CD4-positive, CD25-positive, alpha-beta regulatory T cell (primary cell): ENCODE measurements around the gene LTB4R2. TPM values are rescaled to one million over a fixed set of nuclear protein-coding genes. Genes with fewer than 3 reads are reported as not detected.
"Not testable (repeated sequence)": the region's sequence is repeated elsewhere in the genome, so short reads cannot be mapped to it uniquely, and the experiment has no call there.

ENCODE experiments used
- ATAC-seq, 2 donors: fragments of 150-1000 bp; cut with Tn5 transposase; one replicate each; pipeline ENCODE4 v1.10.0; 2021; ENCODE audit warnings: low read depth in 2 of 2, moderate number of reproducible peaks in 2 of 2, moderate library complexity in 1 of 2
- DNase-seq, 3 donors: peaks; one replicate each; pipeline versions ENCODE4 v3.0.0 to v3.0.0-alpha.2; 2012 to 2022; ENCODE audit warnings: mixed read lengths in 1 of 3
- H3K27ac ChIP-seq: one replicate; pipeline ENCODE4 v1.7.0; 2013; ENCODE audit warnings: mild to moderate bottlenecking, low read length; ENCODE audit not compliant: insufficient read depth, poor library complexity, severe bottlenecking
- H3K27me3 ChIP-seq: one replicate; pipeline ENCODE4 v1.7.0; 2013; ENCODE audit warnings: low read length; ENCODE audit not compliant: control insufficient read depth, insufficient read depth
- H3K36me3 ChIP-seq: one replicate; pipeline ENCODE4 v1.7.0; 2013; ENCODE audit warnings: mild to moderate bottlenecking, low read length, moderate library complexity; ENCODE audit not compliant: control insufficient read depth, insufficient read depth
- H3K4me1 ChIP-seq: 2 replicates; pipeline ENCODE4 v1.7.0; 2013; ENCODE audit warnings: mild to moderate bottlenecking, low read length; ENCODE audit not compliant: insufficient read depth, control insufficient read depth, poor library complexity, severe bottlenecking
- H3K4me3 ChIP-seq: one replicate; pipeline ENCODE4 v1.7.0; 2013; ENCODE audit warnings: low read depth, mild to moderate bottlenecking, low read length, moderate library complexity
- H3K9me3 ChIP-seq, 2 experiments: 1 replicate in 1 of 2; 2 replicates in 1 of 2; pipeline ENCODE4 v1.7.0; 2013; ENCODE audit warnings: low read length in 2 of 2, mild to moderate bottlenecking in 1 of 2, moderate library complexity in 1 of 2; ENCODE audit not compliant: control insufficient read depth in 2 of 2
- H3K27ac Mint-ChIP-seq, 3 donors: one replicate each; pipeline ENCODE4 v1.8.0; 2020 to 2022; ENCODE audit warnings: mild to moderate bottlenecking in 3 of 3, mixed read lengths in 3 of 3, moderate library complexity in 2 of 3
- H3K27me3 Mint-ChIP-seq: one replicate; pipeline ENCODE4 v1.8.0; 2022; ENCODE audit warnings: mild to moderate bottlenecking, mixed read lengths
- H3K36me3 Mint-ChIP-seq: one replicate; pipeline ENCODE4 v1.8.0; 2020; ENCODE audit warnings: mixed read lengths
- H3K4me1 Mint-ChIP-seq, 4 donors: one replicate each; pipeline ENCODE4 v1.8.0; 2020 to 2022; ENCODE audit warnings: mixed read lengths in 4 of 4, mild to moderate bottlenecking in 1 of 4
- H3K4me3 Mint-ChIP-seq, 4 donors: one replicate each; pipeline ENCODE4 v1.8.0; 2020 to 2022; ENCODE audit warnings: mild to moderate bottlenecking in 4 of 4, mixed read lengths in 4 of 4, moderate library complexity in 3 of 4
- H3K9me3 Mint-ChIP-seq, 7 donors: one replicate each; pipeline ENCODE4 v1.8.0; 2020 to 2022; ENCODE audit warnings: mixed read lengths in 7 of 7, mild to moderate bottlenecking in 3 of 7, moderate library complexity in 2 of 7
- polyA plus RNA-seq, 4 donors: library from polyadenylated mRNA; unstranded; fragments of 300-500 nt; fragmentation: Illumina TruSeq; gene quantifications; one replicate each; pipeline ENCODE4 v1.2.3, GENCODE V29; 2021
- total RNA-seq: library from RNA; stranded (reverse); gene quantifications from one replicate; pipeline ENCODE4 v1.2.3, GENCODE V29; 2022

The LTB4R2 gene
- total and polyA plus RNA-seq, 5 donors from 2014 or later = 1.00 to 18.1 (median 1.8) TPM

DNA sequence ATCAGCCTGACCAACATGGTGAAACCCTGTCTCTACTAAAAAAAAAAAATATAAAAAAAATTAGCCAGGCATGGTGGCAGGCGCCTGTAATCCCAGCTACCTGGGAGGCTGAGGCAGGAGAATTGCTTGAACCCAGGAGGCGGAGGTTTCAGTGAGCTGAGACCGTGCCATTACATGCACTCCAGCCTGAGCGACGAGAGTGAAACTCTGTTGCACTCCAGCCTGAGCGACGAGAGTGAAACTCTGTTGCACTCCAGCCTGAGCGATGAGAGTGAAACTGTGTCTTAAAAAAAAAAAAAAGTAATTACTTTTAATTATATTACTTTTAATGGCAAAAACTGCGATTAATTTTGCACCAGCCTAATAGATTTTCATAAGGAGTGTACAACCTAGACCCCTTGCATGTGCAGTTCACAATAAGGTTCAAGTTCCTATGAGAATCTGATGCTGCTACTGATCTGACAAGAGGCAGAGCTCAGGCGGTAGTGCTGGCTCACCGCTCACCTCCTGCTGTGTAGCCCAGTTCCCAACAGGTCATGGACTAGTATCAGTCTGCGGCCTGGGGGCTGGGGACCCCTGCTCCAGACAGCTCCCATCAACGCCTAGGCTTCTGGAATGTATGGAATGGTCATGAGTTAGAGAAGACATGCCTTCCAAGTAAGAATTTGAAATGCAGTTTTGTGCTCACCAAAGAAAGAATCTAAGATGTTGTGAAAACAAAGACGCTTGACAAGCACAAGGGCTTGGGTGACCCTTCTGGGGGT, 11.5 kb downstream of the LTB4R2 start:
- no peak for ATAC-seq
- no peak overlapping the region for H3K27ac Mint-ChIP-seq

DNA sequence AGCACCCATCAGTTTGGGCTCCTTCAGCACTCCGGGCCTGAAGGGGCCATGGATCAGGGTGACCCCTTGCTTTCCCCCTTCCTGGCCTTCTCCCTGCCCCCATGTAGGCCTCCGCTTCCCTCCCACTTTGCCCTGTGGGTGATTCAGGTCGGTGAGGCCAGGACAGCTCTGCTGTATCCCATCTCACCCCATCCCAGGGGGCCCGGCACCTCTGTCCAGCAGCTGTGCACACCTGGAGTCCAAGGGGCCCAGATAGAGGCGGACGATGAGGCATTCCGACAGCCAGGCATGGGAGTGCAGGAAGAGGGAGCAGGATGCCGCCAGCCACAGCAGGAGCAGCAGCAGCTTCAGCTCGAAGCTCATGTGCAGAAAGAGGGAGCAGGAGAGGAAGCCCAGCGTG, 12.7 kb downstream of the LTB4R2 start:
- Histone ChIP-seq H3K27ac (no peak overlapping the region), H3K4me3 (no peak overlapping the region), H3K4me1 (no peaks in the 10 kb centered on the region), H3K27me3 (no peaks in the 10 kb centered on the region), H3K9me3 (no peaks in the 10 kb centered on the region), H3K36me3 (no peaks in the 10 kb centered on the region)
- H3K4me1 Mint-ChIP-seq = peaks cover 0 to 8% (median 6%) of the 10 kb centered on the region in 4 donors
- H3K27ac Mint-ChIP-seq = no peak overlapping the region
- H3K9me3 Mint-ChIP-seq = peaks cover 0 to 3% (median 0%) of the 10 kb centered on the region in 7 donors
- H3K27me3 Mint-ChIP-seq = peaks cover 30% of the 10 kb centered on the region
- no peak for DNase-seq
- ATAC-seq = no peak
- no peaks in the 10 kb centered on the region for H3K36me3 Mint-ChIP-seq
- H3K4me3 Mint-ChIP-seq = no peak overlapping the region

More for the DNA sequence above, 11.5 kb downstream of the LTB4R2 start:
- DNase-seq = no peak
- H3K4me1 ChIP-seq = no peaks in the 10 kb centered on the region
- no peaks in the 10 kb centered on the region for H3K9me3 ChIP-seq
- no peak overlapping the region for H3K27ac ChIP-seq
- H3K36me3 ChIP-seq = no peaks in the 10 kb centered on the region
- no peak overlapping the region for H3K4me3 Mint-ChIP-seq
- peaks cover 22% of the 10 kb centered on the region for H3K27me3 Mint-ChIP-seq
- H3K27me3 ChIP-seq = no peaks in the 10 kb centered on the region
- peaks cover 0 to 4% (median under 1%) of the 10 kb centered on the region in 4 donors for H3K4me1 Mint-ChIP-seq
- no peak overlapping the region for H3K4me3 ChIP-seq
- no peaks in the 10 kb centered on the region for H3K36me3 Mint-ChIP-seq
- peaks cover 0 to 3% (median 0%) of the 10 kb centered on the region in 7 donors for H3K9me3 Mint-ChIP-seq

DNA sequence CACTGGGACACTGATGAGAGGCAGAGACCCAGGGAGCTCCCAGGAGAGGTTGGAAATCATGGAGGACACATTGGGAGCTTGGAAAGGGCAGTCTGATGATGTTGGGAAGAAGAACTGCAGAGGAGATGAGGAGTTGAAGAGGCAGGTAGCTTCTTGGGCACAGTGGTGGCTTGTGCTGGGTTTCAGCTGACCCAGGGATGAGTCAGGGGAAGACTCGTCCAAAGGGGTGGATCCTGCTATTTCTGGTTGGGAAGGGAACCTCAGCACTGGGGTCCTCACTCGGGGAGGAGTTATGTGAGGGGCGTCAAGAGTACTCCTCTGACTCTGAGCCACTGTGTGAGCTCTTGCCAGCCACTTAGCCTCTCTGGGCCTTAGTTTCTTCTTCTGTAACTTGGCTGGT, 13.4 kb downstream of the LTB4R2 start:
- ATAC-seq = no peak
- Mint-ChIP-seq H3K27ac (no peak overlapping the region), H3K36me3 (no peaks in the 10 kb centered on the region), H3K9me3 (peaks cover 0 to 3% (median 0%) of the 10 kb centered on the region in 7 donors), H3K4me3 (no peak overlapping the region), H3K27me3 (peaks cover 30% of the 10 kb centered on the region), H3K4me1 (peaks cover 0 to 11% (median 6%) of the 10 kb centered on the region in 4 donors)
- DNase-seq = no peak
- Histone ChIP-seq H3K4me3 (no peak overlapping the region), H3K4me1 (no peaks in the 10 kb centered on the region), H3K27ac (no peak overlapping the region), H3K36me3 (no peaks in the 10 kb centered on the region), H3K9me3 (no peaks in the 10 kb centered on the region), H3K27me3 (no peaks in the 10 kb centered on the region)

DNA sequence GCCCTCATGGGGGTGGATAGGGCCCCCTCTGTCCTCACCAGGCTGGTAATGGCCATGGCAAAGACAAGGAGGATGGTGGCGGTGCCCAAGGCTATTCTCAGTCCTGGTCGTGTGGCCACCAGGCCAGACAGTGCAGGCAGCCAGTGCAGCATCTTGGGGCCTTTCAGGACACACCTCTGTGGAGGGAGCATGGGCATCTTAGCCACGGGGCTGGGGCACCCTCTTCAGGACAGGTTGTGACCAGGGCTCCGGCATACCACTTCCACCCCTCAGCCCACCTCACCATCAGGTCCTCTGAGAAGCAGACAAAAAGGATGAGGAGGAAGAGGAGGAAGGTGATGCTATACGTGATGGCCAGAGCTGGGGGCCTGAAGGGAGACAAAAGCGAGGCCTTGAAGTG, 14.1 kb downstream of the LTB4R2 start:
- DNase-seq = no peak
- Histone ChIP-seq H3K4me1 (no peaks in the 10 kb centered on the region), H3K27ac (no peak overlapping the region), H3K4me3 (no peak overlapping the region), H3K9me3 (no peaks in the 10 kb centered on the region), H3K36me3 (no peaks in the 10 kb centered on the region), H3K27me3 (no peaks in the 10 kb centered on the region)
- Mint-ChIP-seq H3K4me3 (no peak overlapping the region), H3K9me3 (peaks cover 0 to 3% (median 0%) of the 10 kb centered on the region in 7 donors), H3K27ac (no peak overlapping the region), H3K36me3 (no peaks in the 10 kb centered on the region), H3K27me3 (peaks cover 30% of the 10 kb centered on the region), H3K4me1 (peaks cover 0 to 17% (median 7%) of the 10 kb centered on the region in 4 donors)
- no peak for ATAC-seq

DNA sequence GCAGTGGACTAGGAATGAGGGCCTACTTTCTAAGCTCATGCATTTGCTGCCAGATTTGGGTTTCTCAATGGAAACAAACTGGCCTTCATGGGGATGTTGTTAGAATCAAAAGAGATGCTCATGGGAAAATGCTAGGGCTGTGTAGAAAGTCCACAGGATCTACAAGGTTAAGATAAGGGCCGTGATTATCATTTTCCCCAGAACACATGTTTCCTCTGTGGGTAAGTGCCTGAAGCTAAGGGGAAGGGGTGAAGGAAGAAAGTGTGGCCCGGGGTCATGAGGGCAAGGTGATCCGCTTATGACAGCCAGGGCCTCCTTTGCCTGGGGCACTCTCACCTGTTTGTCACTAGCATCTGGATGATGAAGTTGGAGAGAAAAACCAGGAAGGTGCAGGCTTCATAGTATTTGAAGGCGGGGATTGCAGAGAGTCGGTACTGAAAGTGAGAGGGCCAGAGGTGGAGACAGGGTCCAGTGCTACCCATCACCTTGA, 15.1 kb downstream of the LTB4R2 start:
- DNase-seq = no peak
- no peak for ATAC-seq
- Histone ChIP-seq H3K36me3 (no peaks in the 10 kb centered on the region), H3K4me3 (no peak overlapping the region), H3K4me1 (no peaks in the 10 kb centered on the region), H3K9me3 (no peaks in the 10 kb centered on the region), H3K27ac (no peak overlapping the region), H3K27me3 (no peaks in the 10 kb centered on the region)
- Mint-ChIP-seq H3K9me3 (peaks cover 0 to 3% (median 0%) of the 10 kb centered on the region in 7 donors), H3K36me3 (no peaks in the 10 kb centered on the region), H3K4me3 (no peak overlapping the region), H3K27ac (no peak overlapping the region), H3K4me1 (peaks cover 0 to 19% (median 7%) of the 10 kb centered on the region in 4 donors), H3K27me3 (peaks cover 23% of the 10 kb centered on the region)

DNA sequence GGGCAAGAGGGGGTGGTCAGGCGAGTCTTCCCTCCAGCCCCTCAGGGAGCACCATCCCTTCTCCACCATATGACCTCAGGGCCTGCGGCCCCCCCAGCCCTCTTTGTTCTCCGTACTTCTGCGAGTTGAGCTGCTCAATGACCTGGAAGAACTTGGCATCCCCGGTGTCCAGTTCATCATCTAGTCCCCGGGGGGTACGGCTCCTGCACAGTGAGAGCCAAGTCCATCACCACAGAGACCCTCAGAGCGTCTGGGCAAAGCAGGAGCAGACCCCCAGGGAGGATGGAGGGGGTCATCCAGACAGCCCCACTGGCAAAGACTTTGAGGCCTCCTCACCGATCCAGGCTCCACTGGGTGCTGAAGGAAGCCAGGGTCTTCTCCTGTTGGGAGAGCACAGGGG, 16.0 kb downstream of the LTB4R2 start:
- DNase-seq = no peak
- no peak for ATAC-seq
- H3K4me1 ChIP-seq = no peaks in the 10 kb centered on the region
- H3K27ac ChIP-seq = no peak overlapping the region
- Mint-ChIP-seq H3K4me3 (no peak overlapping the region), H3K27ac (no peak overlapping the region), H3K27me3 (peaks cover 23% of the 10 kb centered on the region), H3K4me1 (peaks cover 0 to 22% (median 9%) of the 10 kb centered on the region in 4 donors), H3K36me3 (no peaks in the 10 kb centered on the region), H3K9me3 (peaks cover 0 to 3% (median 0%) of the 10 kb centered on the region in 7 donors)
- H3K9me3 ChIP-seq = no peaks in the 10 kb centered on the region
- no peak overlapping the region for H3K4me3 ChIP-seq
- no peaks in the 10 kb centered on the region for H3K27me3 ChIP-seq
- no peaks in the 10 kb centered on the region for H3K36me3 ChIP-seq

DNA sequence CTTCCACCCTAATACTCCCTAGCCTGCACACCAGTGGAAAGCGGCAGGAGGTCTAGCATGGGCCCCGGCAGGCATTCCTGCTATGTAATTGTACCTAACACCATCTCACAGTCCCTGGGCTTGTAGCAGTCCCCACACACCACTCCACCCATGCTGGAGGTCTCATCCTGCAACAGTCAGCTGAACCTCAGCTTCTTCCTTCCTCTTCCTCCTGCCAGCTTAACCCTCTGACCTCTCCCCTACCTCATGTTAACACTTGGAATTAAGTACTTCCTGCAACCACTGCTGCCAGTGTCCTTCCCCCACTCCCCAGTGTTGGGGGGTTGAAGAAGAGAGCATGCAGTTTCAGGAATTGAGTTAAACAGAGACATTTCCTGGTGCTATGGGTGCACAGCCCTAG, 17.4 kb downstream of the LTB4R2 start:
- Mint-ChIP-seq H3K36me3 (no peaks in the 10 kb centered on the region), H3K27me3 (peaks cover 29% of the 10 kb centered on the region), H3K27ac (no peak overlapping the region), H3K9me3 (peaks cover 0 to 3% (median 0%) of the 10 kb centered on the region in 7 donors), H3K4me3 (no peak overlapping the region), H3K4me1 (peaks cover 5 to 34% (median 14%) of the 10 kb centered on the region in 4 donors)
- no peaks in the 10 kb centered on the region for H3K9me3 ChIP-seq
- H3K36me3 ChIP-seq = no peaks in the 10 kb centered on the region
- no peak for ATAC-seq
- H3K27ac ChIP-seq = no peak overlapping the region
- no peak for DNase-seq
- no peak overlapping the region for H3K4me3 ChIP-seq
- H3K4me1 ChIP-seq = peaks cover 9% of the 10 kb centered on the region
- no peaks in the 10 kb centered on the region for H3K27me3 ChIP-seq

DNA sequence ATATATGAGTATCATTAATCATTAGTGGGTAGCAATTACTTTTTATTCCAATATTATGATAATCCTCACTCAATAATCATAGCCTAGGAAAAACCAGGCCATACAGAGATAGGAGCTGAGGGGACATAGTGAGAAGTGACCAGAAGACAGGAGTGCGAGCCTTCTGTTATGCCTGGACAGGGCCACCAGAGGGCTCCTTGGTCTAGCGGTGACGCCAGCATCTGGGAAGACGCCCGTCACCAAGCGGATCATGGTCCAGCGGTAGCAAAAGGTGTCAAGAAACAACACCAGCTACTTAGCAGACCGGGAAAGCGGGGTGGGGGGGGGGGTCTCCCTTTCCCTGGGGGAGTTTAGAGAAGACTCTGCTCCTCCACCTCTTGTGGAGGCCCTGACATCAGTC, 18.0 kb downstream of the LTB4R2 start:
- peaks cover 15% of the 10 kb centered on the region for H3K4me1 ChIP-seq
- H3K27me3 ChIP-seq, H3K4me3 ChIP-seq, ATAC-seq, H3K9me3 Mint-ChIP-seq, H3K36me3 ChIP-seq, H3K9me3 ChIP-seq, DNase-seq, H3K27ac Mint-ChIP-seq, H3K27ac ChIP-seq, H3K36me3 Mint-ChIP-seq, H3K4me3 Mint-ChIP-seq: not testable (repeated sequence)
- Mint-ChIP-seq H3K27me3 (peaks cover 27% of the 10 kb centered on the region), H3K4me1 (peaks cover 6 to 39% (median 16%) of the 10 kb centered on the region in 4 donors)
